Muscle of back (tissue), 11 donors: ENCODE results near the gene SSTR4. TPM values are rescaled to one million over a fixed set of nuclear protein-coding genes. Genes with fewer than 3 reads are reported as not detected.

Source experiments
- DNase-seq, 3 donors: peaks; one replicate each; pipeline versions ENCODE4 v3.0.0 to v3.0.0-alpha.2; 2013
- polyA plus RNA-seq, 10 donors: library from polyadenylated mRNA; unstranded; fragments of 120-200 nt; gene quantifications; one replicate each; pipeline ENCODE4 v1.2.1, GENCODE V29; 2013; ENCODE audit not compliant: insufficient read length in 10 of 10

The SSTR4 gene
- polyA plus RNA-seq, 10 donors = not detected

- no peak for DNase-seq
These were observed 30.4 kb downstream of the SSTR4 start for GRCh38 chr20:23065266-23066201.

DNA sequence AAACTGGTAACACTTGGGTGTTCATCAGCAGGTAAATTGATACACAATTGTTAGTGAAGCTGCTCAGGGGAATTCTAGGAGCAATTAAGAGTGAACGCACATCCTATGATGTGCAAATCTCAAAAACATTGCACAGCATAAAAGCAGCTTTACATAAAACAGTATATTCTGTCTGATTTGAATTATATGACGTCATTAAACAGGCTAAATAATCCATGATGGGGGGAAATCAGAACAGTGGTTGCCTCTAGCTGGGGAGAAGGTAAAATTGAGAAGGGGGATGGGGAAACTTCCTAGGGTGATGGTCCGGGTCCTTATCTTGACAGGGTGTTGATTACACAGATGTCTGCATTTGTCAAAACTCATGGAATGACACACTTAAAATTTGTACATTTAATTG is 31.7 kb downstream of the SSTR4 start:
- DNase-seq = no peak

DNA sequence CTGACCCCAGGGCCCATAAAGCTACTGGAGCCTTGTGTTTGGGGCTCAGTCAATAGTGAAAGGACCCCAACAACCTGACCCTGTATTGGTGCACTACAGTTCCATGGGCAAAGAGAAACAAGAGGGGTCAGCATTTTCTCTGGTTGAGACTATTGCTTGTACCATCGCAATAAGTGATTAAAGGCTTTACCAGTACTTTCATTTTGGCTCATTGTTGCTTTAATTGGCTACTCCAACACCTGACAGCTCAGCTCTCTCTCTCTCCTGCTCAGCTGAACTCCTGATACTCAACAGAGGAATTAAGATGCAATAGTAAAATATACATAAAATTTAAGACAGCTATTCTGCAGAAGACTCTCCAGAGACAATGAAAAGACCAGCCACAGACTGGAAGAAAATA is 33.2 kb downstream of the SSTR4 start:
- no peak for DNase-seq

DNA sequence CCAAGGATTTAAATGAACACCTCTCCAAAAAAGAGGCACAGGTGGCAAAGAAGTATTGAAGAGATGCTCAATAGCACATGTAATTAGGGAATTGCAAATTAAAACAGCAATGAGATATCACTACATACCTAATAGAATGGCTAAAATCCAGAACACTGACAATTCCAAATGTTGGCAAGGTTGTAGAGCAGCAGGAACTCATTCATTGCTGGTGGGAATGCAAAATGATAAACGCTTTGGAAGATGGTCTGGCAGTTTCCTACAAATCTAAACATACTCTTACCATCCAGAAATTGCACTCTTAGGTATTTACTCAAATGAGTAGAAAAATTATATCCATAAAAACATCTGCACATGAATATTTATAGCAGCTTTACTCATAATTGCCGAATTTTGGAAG is 34.0 kb downstream of the SSTR4 start:
- DNase-seq = no peak

DNA sequence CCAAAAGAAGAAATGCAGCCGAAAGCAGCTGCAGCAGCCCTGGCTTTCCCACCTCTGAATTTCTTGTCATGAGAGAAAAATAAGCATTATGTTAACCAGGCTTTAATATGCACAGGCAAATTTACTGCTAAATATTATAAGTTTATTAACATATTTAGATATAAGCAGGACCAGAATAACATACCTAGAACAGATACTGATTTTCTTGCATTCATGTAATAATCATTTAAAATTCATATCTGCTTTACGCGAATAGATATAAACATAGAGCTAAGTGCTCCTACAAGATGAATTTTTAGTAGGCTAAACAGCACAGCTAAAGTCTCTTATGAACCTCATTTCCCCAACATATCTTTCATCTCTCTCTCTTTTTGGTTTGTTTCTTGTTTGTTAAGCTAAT is 36.3 kb downstream of the SSTR4 start:
- no peak for DNase-seq

- DNase-seq = peak; percentile 27 to 78 (median 59)
These were observed 36.9 kb downstream of the SSTR4 start for GRCh38 chr20:23071996-23072395.

GRCh38 chr20:23072892-23073586 is 37.9 kb downstream of the SSTR4 start:
- no peak for DNase-seq

- no peak for DNase-seq
These were observed 38.9 kb downstream of the SSTR4 start for GRCh38 chr20:23074052-23074451.

DNA sequence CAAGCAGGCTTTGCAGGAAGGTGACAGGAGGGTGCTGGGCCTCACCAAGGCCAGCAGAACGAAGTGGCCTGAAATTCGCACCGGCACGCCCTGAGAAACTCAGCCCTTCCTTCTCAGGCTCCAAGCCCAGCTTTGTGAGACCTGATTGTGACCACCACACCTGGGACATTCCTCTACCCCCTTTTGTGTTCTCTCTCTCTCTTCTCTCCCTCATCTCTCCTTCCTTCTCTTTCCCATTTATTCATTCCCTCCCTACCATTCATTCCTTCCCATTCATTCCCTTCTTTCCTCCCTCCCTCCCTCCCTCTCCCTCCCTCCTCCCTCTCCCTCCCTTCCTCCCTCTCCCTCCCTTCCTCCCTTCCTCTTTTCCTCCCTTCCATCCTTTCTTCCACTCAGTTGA is 42.2 kb downstream of the SSTR4 start:
- DNase-seq = no peak

DNA sequence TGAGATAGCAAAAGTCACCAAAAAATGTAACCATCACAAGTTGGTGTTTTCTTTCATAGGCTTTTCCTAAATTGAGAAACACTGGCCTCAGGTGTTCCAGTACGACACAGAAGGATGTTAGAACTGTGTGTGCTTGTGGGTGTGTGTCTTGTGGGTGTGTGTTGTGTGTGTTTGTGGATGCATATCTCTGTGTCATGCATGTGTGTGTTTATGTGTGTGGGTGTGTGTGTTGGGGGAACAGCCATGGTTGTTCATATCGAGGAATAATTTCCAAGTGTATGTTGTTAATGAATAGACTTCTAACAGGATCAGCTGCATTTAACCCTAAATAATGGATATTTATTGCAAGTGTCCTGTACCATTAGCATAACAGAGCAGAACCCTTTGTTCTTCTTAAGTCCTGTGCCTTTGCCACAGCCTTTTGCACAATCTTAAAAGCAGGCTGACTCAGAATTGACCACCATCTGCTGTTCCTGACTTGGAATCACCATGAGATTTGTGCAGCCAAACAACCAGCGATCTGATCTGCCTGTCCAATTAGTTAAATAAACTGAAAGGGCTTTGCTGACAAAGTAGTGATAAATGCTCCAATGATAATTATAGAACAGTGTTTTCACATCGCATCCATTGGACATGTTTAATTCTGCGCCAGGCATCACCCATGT is 43.4 kb downstream of the SSTR4 start:
- no peak for DNase-seq

GRCh38 chr20:23079016-23079351 is 43.9 kb downstream of the SSTR4 start:
- DNase-seq = no peak

DNA sequence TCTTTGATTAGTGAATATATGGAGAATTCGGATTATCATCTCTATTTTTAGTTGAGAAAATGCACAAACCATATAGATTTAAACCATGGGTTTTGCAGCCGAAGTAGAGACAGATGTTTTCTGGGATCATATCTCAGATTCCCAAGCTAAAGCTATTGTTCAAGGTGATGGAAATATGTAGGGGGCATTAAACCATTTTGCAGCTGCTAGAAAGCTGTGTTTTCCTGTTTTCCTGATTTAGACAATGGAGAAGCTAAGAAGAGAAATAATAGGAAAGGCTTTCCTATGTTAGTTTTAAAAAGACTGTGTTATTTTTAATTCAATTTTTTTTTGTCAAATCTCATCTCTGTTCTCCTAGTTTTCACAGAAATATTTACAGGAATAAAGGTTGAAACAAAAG is 44.8 kb downstream of the SSTR4 start:
- no peak for DNase-seq

DNA sequence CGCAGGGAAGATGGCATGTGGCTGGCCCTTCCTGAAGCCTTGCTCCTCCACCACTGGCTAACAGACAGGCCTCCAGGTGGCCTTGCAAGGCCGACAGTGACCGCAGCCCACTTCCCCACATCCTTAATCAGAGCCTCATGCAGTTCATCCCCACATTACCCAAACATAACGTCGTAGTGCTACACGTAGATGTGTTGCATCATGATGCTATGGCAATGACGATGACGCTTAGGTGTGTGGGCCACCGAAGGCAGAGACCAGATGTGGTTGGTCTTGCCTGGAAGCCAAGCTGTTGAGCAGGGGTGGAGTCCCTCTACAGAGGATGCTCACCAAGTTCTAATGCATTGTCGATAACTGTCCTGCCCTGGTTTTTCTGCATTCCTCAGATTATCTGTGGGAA is 45.4 kb downstream of the SSTR4 start:
- no peak for DNase-seq

DNA sequence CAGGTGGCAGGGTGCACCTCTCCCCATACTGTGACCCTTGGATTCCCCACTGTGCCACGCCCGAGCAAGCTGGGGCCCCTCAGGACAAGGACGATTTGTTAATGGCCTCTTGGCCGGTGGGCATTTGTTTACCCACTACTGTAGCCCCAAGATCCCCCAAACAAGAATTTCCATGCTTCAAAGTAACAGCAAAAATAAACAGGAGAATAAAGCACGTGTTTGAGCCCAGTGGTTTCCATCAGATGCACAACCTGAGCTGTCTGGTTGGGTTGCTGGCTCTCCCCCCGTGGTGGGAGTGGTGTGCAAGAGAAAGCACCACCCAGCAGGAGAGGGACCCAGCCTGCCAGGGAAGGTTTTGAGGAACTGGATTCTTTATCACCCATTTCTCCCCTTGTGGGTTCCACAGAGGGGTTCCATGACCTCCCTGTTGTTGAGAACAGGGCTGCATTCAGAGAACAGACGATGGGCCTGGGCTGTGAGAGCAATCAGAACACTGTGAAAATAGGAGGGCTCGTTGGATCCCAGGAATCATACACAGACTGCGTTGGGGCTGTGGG is 46.2 kb downstream of the SSTR4 start:
- DNase-seq = no peak

DNA sequence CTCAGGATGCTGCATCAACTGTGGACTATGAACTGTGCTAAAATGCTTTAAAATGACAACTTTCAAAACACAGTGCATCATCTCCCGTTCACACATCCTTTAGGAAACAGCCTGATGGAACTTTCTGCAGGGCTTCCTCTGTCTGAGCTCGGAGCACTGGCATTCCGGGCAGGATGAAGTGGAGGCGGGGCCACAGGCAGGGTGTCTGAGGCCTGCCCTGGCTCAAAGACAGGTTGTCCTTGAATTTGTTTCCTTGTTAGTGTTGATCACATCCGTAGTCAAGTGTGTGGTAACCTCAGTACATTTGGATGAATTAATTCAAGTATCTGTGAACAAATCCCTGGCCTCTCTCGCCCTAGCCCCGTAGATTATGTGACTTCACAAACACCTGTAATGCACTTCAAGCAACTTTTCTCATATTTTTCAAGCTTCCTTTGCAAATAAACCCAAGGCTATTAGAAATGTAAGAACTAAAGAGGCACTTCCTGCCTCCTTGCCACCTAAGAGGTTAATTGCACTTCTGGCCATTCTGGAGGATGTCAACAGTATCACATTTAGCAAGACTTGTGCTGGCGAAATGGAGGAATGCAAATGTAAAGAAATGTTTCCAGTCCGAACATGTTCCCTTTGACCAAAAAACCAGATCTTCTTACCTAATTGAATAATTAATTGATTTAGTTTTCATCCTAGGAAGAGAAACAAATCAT is 47.9 kb downstream of the SSTR4 start:
- no peak for DNase-seq

DNA sequence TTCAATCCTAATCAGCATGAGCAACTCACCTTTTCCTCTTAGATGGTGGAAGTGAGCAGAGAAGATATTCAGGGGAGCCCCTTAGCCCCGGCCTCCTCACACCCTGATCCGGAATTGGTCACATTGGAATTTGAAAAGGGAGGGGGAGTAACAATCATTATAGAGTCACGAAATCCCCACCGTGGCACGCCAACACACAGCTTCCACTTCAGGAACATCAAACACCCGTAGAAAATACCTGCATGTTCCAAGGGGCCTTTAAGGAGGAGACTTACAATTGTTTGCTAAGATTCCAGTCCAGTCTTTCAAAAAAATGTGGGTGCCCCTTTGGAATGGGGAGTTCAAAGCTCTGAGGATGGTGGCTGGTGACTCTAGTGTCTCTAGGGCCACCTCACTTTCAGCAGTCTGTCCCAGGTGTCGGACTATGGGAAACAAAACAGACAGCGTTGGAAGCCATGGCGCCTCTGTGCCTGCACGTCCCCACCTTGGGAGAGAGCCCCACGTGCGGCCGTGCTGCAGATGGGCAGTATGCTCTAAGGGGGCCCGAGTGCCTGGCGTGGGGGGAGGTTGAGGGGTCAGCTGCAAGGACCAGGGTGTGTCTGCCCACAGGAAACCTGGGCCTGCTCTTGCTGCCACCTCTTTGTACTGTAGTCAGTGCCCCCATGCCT is 48.6 kb downstream of the SSTR4 start:
- DNase-seq = no peak

DNA sequence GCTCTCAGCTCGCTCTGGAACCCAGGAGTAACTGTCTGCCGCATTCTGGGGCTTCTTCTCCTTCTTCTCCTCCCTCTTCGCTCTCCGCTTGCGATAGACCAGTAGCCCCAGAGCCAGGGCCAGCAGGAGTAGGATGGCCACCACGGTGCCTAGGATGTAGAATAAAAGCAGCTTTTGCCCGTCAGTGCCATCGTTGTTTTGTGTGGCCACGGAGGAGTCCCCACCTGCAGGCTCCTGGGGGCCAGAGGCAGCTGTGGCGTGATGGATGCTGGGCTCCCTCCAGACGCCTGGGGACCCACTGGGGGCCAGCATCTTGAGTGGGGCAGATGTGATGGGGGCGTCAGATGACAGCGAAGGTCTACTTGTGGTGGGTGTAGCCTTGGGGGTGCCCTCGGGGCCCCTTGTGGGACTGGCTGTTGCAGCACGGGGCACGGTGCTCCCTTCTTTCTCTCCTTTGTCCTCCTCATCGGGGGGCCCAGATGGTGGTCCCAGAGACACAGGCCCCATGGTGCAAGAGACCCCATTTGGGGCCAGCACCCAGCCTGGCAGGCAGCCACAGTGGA is 49.3 kb downstream of the SSTR4 start:
- DNase-seq = no peak

DNA sequence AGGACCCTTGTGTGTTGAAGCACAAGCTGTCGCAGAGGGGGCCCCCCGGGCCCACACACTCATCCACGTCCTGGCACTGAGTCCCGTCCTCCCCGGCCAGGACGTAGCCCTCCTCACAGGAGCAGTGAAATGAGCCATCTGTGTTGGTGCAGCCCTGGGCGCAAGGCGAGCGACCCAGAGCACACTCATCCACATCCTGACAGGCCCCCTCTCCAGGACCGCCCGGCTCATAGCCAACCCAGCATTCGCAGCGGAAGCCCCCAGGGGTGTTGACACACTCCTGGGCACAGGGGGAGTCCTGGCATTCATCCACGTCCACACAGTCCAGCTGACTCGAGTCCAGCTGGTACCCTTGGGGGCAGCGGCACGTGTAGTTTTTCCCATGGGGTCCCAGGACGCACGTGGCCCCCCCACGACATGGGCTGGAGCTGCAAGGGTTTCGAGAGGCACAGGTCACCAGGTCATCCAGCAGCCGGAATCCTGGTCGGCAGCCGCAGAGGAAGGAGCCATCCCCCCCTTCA is 49.8 kb downstream of the SSTR4 start:
- no peak for DNase-seq

DNA sequence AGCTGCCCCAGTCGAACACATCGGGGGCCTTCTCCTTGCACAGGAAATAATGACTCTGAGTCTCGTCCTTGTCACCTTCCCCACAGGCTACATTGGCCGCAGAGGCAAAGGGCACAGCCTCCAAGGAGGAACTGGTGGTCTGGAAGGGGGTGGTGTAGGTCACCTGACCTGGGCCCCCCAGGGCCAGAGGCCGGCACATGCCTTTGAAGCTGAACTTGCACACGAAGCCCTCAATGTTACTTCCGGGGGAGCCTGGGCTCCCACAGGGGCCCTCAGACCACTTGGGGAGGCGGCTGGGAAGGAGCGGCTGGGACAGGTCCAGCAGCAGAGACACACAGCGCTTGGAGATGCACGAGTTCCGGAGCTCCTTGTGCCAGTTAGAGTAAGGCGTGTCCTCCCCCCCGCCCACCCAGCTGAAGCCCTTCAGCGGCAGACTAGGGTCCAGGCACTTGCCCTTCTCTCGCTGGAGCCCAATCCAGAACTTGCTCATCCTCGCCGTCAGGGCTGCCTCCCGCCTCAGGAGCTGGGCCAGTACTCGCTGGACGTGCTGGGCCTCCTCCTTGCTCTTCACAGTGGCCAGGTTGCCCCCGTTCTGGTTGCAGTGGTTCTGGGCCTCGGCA is 50.4 kb downstream of the SSTR4 start:
- no peak for DNase-seq

DNA sequence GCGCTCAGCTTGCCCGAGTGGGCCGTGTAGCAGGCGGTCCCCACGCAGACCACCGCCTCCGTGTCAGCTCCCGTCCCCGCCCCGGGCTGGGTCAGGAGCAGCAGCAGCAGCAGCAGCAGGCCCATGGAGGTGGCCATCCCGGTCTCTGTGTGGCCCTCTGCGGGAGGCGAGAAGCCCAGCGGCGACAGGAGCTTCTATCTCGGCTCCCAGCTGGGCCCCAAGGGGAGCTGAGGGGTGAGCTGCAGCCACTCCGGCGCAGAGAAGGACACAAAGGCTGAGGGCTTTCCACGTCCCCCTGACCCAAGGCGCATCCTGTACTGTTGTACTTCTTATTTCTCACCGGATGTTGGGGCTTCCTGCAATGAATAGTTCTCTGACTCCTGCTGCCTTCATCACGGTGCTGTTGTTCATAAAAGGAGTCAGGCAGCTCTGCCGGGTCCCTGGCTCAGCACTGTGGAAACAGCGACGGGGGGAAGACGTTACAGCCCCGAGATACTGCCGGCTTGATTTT is 51.0 kb downstream of the SSTR4 start, which contains the start of gene CD93:
Gene CD93, minus strand, starts transcription at position 269 of the 511 bp plus-strand sequence. Its CDS starts 132 bp downstream, at position 137.
- DNase-seq = peak in 2 of 3 donors; percentile 51 to 69
